GM12801 (cell line): Measurements from ENCODE around the gene NANOS3.

ENCODE experiments used
- TF ChIP-seq, protein P1 (sequence below): IDR thresholded peaks from one replicate; pipeline ENCODE4 v1.5.1; 2011; ENCODE audit warnings: control low read depth; ENCODE audit not compliant: insufficient read length; ENCODE audit errors: extremely low read depth

NANOS3 gene

GRCh38 chr19:13882836-13883235 lies 5.9 kb downstream of the NANOS3 start:
- TF ChIP-seq, protein P1, sequence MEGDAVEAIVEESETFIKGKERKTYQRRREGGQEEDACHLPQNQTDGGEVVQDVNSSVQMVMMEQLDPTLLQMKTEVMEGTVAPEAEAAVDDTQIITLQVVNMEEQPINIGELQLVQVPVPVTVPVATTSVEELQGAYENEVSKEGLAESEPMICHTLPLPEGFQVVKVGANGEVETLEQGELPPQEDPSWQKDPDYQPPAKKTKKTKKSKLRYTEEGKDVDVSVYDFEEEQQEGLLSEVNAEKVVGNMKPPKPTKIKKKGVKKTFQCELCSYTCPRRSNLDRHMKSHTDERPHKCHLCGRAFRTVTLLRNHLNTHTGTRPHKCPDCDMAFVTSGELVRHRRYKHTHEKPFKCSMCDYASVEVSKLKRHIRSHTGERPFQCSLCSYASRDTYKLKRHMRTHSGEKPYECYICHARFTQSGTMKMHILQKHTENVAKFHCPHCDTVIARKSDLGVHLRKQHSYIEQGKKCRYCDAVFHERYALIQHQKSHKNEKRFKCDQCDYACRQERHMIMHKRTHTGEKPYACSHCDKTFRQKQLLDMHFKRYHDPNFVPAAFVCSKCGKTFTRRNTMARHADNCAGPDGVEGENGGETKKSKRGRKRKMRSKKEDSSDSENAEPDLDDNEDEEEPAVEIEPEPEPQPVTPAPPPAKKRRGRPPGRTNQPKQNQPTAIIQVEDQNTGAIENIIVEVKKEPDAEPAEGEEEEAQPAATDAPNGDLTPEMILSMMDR: no peak

DNA sequence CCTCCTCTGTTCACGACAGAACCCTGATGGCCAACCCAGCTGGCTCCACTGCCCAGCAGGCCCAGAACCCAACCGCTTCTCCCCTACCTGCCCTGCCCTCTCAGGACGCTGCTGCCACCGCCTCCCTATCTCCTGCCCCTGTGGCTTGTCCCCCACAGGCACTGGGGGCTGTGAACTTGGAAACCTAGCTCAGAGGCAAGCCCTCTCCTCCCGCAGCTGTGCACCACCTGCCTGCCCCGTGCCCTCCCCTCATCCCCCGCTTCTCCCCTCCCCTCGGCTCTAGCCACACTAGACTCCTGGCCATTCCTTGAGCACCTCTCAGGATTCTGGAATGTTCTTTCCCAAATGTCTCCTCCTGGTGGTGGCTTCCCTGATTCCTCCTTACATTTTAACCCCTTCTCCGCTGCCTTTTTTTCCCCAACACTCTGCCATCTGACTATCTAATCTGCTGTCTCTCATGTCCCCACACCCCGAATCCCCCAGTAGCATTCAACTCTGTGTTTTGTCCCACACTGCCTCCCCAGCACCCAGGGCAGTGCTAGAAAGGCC lies 6.7 kb downstream of the NANOS3 start:
- TF ChIP-seq, protein P1: no peak

GRCh38 chr19:13884726-13885591 lies 8.0 kb downstream of the NANOS3 start:
- TF ChIP-seq, protein P1: no peak

DNA sequence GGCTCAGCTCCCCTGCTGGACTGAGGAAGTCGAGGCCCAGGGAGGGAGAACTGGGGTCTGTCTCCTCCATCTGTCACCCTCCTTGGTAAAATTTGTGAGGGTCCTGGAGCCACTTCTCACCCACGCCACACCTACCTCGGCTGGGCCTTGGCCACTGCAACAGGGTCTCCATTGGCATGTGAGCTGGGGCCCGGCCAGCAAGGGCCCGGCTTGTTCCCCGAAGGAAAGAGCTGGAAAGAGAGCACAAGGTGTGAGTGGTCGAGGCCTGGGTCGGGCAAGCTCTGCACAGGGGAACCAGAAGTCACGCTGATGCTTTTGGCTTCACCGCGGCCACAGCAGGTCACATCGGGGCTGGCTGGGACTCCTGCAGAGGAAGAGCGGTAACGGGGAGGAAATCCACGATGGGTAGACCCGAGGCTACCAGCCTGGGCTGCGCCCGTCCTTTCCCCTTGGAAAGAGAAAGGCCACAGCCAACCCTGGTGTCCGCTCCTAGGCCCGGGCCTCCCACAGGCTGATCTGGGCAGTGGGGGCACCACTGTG lies 9.0 kb downstream of the NANOS3 start:
- TF ChIP-seq, protein P1: no peak

DNA sequence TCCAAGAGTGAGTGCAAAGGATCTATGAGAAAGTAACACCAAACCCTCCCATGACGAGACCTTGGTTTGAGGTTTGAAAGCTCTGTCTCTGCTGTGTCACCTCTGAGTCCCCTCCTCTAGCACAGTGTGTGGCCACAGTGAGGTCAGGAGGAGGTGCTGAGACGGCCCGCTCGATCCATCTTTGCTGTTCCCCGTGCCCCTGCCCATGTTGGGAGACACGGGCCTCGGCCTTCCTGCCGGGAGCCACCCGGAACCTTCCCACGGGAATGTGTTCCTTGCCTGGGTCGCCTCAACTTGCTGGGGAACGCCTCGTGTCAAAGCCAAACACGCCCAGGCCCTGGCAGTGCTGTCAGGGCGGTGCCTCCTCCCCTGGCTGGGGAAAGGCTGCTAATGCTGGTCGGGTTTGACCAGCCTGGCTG lies 10.1 kb downstream of the NANOS3 start:
- TF ChIP-seq, protein P1: no peak

DNA sequence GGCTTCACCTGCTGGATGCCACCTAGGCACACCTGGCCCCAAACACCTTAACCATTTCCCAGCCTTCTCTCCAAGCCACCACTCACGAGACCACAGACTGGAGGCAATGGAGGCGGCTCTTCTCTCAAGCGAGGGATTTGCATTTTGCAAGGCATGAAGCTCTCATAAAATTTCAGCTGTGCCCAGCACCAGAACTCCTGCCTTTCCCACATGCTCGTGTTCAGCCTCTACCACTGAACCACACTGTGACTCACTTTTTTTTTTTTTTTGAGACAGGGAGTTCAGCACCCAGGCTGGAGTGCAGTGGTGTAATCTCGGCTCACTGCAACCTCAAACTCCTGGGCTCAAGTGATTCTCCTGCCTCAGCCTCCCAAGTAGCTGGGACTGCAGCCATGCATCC lies 10.6 kb downstream of the NANOS3 start:
- TF ChIP-seq, protein P1: no peak

GRCh38 chr19:13888281-13888680 lies 11.3 kb downstream of the NANOS3 start:
- TF ChIP-seq, protein P1: no peak
